HG03558 (cell line): ENCODE results near the gene LIMCH1.
"Not testable (repeated sequence)": the region's sequence is repeated elsewhere in the genome, so short reads cannot be mapped to it uniquely, and the experiment has no call there.

Experiments used
- ATAC-seq: cut with Tn5 transposase; IDR thresholded peaks from one replicate; pipeline ENCODE4 v1.9.1; 2021; ENCODE audit warnings: moderate number of reproducible peaks; ENCODE audit not compliant: unreplicated experiment; ENCODE audit errors: extremely low read depth

Gene LIMCH1

GRCh38 chr4:41714364-41715000 is 176.5 kb downstream of the LIMCH1 start:
- ATAC-seq: no peak

- no peak for ATAC-seq
Observed at GRCh38 chr4:41715155-41715554, 177.2 kb downstream of the LIMCH1 start.

- ATAC-seq: no peak
Observed at GRCh38 chr4:41718907-41719306, 180.9 kb downstream of the LIMCH1 start.

- ATAC-seq: no peak
Observed at GRCh38 chr4:41719417-41719816, 181.5 kb downstream of the LIMCH1 start.

GRCh38 chr4:41722181-41722580 is 184.2 kb downstream of the LIMCH1 start:
- no peak for ATAC-seq

GRCh38 chr4:41723286-41723685 is 185.3 kb downstream of the LIMCH1 start:
- no peak for ATAC-seq

- no peak for ATAC-seq
Observed at GRCh38 chr4:41725254-41725653, 187.3 kb downstream of the LIMCH1 start.

- ATAC-seq: no peak
Observed at GRCh38 chr4:41727861-41728572, 190.1 kb downstream of the LIMCH1 start.

- ATAC-seq: no peak
Observed at GRCh38 chr4:41728573-41728913, 190.6 kb downstream of the LIMCH1 start.

- ATAC-seq: no peak
Observed at GRCh38 chr4:41731569-41732126, 193.7 kb downstream of the LIMCH1 start.

- ATAC-seq: no peak
Observed at GRCh38 chr4:41734371-41734770, 196.4 kb downstream of the LIMCH1 start.

- ATAC-seq: not testable (repeated sequence)
Observed at GRCh38 chr4:41737491-41737890, 199.5 kb downstream of the LIMCH1 start.

- ATAC-seq: no peak
Observed at GRCh38 chr4:41741354-41741753, 203.4 kb downstream of the LIMCH1 start.

- no peak for ATAC-seq
Observed at GRCh38 chr4:41744572-41745291, 206.8 kb downstream of the LIMCH1 start.

- no peak for ATAC-seq
Observed at GRCh38 chr4:41745292-41746024, 207.5 kb downstream of the LIMCH1 start.

- ATAC-seq: no peak
Observed at GRCh38 chr4:41746025-41746439, 208.1 kb downstream of the LIMCH1 start.

GRCh38 chr4:41746440-41747229 is 208.7 kb downstream of the LIMCH1 start:
- ATAC-seq: no peak

GRCh38 chr4:41747230-41748055 is 209.5 kb downstream of the LIMCH1 start:
- ATAC-seq: no peak

- ATAC-seq: no peak
Observed at GRCh38 chr4:41748074-41748570, 210.2 kb downstream of the LIMCH1 start.
